ENCODE results near the gene ALDH7A1. TPM values are rescaled to one million over a fixed set of nuclear protein-coding genes. Genes with fewer than 3 reads are reported as not detected.
"Not testable (repeated sequence)": the region's sequence is repeated elsewhere in the genome, so short reads cannot be mapped to it uniquely, and the experiment has no call there.

ALDH7A1 gene
- total RNA-seq, 1 donor from 2014 or later, result 12.5 TPM

DNA sequence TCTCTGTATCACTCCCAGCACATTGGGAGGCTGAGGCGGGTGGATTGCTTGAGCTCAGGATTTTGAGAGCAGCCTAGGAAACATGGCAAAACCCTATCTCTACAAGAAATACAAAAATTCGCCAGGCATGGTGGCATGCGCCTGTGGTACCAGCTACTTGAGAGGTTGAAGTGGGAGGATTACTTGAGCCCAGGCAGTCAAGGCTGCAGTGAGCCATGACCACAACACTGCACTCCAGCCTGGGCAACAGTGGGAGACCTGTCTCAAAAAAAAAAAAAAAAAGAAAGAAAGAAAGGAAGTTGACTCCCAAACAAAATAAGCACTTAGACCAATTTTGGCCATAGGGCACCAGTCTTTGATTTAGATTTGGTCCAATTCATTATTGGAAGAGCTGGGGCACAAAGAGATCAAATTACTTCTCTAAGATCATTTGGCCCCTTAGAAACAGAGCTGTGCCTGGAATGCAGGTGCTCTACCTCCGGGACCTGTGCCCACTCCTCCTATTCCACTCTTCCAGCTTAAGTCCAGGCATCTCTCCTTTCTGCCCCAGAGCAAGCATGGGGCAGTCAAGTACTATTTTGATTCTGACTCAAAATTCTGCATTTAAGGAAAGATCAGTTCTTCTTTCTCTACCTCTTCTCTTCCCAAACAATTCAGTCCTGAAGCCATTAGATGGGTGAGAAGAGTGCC lies 59.0 kb downstream of the ALDH7A1 start:
- DNase-seq (ENCODE audit: low read depth in 2 of 2), result no peak

DNA sequence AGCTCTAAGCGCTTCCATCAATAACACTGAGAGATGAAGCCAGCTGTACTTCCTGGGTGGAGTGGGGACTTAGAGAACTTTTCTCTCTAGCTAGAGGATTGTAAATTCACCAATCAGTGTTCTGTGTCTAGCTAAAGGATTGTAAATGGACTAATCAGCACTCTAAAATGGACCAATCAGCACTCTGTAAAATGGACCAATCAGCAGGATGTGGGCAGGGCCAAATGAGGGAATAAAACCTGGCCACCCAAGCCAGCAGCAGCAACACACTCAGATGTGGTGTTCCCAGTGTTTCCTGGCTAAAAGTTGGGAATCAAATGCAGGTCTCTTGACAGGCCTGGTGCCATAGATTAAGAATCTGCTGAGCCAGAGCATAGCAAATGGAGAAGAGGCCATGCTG lies 60.5 kb downstream of the ALDH7A1 start:
- no peak for DNase-seq (ENCODE audit: low read depth in 2 of 2)

GRCh38 chr5:126531543-126532120 lies 63.4 kb downstream of the ALDH7A1 start:
- no peak for DNase-seq (ENCODE audit: low read depth in 2 of 2)

- no peak for DNase-seq (ENCODE audit: low read depth in 2 of 2)
Measured at GRCh38 chr5:126527892-126528291, 67.1 kb downstream of the ALDH7A1 start.

DNA sequence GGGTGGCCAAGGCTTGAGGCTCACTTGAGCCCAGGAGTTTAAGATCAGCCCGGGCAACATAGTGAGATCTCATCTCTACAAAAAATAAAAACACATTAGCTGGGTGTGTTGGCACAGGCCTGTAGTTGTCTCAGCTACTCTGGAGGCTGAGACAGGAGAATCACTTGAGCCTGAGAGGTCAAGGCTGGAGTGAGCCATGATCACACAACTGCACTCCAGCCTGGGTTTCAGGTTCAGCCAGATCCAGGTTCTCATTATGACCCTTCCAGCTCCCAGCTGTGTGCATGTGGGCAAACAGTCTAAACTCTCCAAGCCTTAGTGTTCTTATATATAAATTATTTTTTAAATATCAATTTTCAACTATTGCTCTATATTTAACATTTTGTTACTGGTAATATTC lies 67.9 kb downstream of the ALDH7A1 start:
- DNase-seq (ENCODE audit: low read depth in 2 of 2), result no peak

- no peak for DNase-seq (ENCODE audit: low read depth in 2 of 2)
Measured at GRCh38 chr5:126526493-126526892, 68.5 kb downstream of the ALDH7A1 start.

GRCh38 chr5:126525630-126526245 lies 69.3 kb downstream of the ALDH7A1 start:
- DNase-seq (ENCODE audit: low read depth in 2 of 2), result peak; percentile 33 to 68

- DNase-seq (ENCODE audit: low read depth in 2 of 2), result no peak
Measured at GRCh38 chr5:126523818-126524510, 71.1 kb downstream of the ALDH7A1 start.

DNA sequence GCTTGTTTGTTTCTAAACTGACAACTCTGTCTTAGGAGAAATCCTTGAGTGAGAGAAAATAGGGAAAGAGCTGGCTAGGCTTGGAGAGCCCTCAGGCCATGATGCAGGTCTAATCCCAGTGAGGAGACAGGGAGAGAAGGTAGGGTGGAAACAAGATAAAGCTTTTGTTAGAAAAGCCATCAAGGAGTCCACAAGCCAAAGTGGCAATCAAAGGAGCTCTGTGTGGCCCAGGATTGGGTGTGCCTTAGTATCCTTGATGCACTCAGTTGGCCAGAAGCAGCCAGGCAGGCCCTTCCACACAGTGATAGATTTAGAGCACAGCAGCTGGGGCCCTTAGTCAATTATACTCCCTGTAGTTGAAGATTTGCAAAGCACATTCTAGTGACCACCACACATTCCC lies 73.9 kb downstream of the ALDH7A1 start:
- DNase-seq (ENCODE audit: low read depth in 2 of 2), result no peak

DNA sequence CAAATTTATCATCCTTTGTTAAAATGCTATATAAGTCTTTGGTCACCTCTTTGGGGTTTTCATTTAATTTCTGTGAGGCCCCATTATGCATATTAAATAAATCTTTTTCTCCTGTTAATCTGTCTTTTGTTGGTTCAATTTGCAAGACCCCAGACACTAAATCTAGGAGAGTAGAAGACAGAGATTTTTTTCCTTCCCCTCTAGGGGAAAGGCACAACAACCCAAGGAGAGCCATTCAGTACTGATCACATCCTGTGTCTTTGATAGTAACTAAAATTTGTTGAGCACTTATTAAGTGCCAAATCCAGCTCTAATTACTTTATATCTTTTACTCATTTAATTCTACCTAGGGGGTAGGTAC lies 74.4 kb downstream of the ALDH7A1 start:
- DNase-seq (ENCODE audit: low read depth in 2 of 2), result no peak

DNA sequence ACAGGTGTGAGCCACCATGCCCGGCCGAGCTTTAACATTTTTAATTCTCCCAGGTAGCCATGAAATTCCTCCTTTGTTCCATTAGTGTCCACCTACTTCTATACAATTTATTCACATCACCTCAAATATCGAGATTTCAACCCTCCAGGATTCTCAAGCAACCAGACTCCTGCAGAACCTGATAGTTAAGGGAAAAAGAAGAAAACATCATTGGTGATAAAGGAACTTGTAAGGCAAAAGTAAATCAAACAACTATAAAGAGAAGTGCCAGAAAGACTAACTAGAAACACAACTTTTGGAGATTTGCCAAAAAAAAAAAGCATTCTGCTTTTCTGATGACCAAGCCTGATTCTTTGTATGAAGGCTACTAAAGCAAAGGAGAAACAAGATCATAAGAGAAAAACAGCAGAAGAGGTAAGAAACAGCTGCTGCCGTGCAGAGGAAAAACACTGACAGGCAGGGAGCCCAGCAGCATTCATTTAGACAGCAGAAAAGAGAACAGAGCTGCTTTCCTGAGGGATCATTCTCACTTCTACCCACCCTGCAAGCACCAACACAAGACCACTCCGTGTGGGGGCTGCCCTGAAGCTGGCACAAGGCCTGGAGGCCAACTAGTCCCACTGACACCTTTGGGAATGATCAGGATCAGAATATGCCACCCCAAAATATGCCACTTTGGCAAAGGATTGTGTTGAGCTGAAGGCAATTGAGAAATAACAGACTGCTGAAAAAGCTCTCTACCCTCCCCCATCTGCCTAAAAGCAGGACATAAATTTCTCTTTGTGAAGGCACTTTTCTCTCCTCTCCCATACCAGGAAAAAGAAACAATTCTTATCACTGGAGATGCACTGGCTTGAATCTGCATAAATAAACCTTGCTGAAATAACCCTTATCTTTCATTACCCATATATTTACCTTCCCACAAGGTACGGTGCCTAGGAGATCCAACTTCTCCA lies 75.1 kb downstream of the ALDH7A1 start:
- DNase-seq (ENCODE audit: low read depth in 2 of 2), result peak in 1 of 2 donors; percentile 8

DNA sequence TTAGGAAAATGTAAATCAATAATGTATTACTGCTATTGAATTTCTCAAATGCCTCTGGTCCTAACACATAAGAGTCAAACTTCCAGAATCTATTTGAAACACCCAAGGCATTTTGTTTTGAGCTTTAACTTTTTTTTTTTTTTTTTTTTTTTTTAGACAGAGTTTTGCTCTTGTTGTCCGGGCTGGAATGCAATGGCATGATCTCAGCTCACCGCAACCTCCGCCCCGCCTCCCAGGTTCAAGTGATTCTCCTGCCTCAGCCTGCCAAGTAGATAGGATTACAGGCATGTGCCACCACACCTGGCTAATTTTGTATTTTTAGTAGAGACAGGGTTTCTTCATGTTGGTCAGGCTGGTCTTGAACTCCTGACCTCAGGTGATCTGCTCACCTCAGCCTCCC lies 75.8 kb downstream of the ALDH7A1 start:
- DNase-seq (ENCODE audit: low read depth in 2 of 2), result not testable (repeated sequence)

- no peak for DNase-seq (ENCODE audit: low read depth in 2 of 2)
Measured at GRCh38 chr5:126516852-126517251, 78.2 kb downstream of the ALDH7A1 start.

DNA sequence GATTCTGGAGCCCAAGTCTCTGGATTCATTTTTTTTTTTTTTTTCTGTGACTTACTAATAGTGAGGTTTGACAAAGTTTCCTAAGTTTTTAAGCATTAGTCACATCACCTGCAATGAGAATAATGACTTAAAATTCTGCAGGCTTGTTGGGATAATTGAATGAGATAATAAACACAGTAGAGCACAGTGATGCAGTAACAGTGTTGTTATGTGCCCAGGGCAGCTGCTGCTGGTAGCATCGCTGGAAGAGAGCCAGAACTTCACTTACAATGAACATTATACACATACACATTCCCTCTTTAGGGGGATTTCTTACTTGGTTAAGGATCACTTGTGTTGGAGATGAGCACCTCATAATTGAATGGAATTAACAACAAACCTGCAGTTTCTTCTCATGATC lies 78.9 kb downstream of the ALDH7A1 start:
- DNase-seq (ENCODE audit: low read depth in 2 of 2), result peak in 1 of 2 donors; percentile 17

GRCh38 chr5:126515337-126515736 lies 79.7 kb downstream of the ALDH7A1 start:
- DNase-seq (ENCODE audit: low read depth in 2 of 2), result no peak

DNA sequence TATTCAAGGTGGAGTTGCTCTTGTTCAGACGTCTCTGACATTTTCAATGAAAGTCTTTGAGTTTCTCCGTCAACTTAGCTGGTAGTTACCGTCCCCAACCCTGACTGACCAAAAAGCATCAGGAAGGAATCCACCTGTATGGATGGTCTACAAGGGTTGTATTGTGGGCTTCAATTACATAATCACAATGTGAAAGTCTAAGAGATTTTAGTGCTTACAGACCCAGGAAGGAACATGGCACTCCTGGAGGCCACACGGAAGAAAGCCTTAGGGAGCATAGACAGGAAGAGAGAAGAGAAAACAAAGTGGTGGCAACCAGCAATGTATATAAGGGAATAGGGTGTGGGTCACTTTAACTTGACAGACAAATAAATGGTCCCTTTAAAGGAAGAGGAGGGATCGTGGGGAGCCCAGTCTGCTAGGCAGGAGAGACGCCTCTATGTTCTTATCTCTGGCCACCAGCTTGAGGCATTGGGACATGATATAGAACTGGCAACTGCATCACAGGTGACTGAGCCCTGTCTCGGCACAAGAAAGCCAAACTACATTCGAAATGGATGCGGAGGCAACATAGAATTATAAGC lies 80.4 kb downstream of the ALDH7A1 start:
- no peak for DNase-seq (ENCODE audit: low read depth in 2 of 2)

- DNase-seq (ENCODE audit: low read depth in 2 of 2), result peak in 1 of 2 donors; percentile 22
Measured at GRCh38 chr5:126514131-126514557, 80.9 kb downstream of the ALDH7A1 start.

DNA sequence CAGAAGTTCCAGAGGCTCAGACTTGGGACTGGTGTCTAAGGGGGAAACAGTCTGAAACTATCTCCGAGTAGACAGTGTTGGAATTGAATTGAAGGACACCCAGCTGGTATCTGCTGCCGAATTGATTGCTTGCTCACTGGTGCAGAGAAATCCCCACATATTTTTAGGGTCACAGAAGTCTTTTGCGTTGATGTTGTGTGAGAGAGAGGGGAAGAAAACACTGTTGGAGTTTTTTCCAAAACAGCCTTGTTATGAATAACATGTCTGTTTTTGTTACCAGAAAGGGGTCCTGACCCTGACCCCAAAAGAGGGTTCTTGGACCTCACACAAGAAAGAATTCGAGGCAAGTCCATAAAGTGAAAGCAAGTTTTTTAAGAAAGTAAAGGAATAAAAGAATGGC lies 81.3 kb downstream of the ALDH7A1 start:
- DNase-seq (ENCODE audit: low read depth in 2 of 2), result no peak

- no peak for DNase-seq (ENCODE audit: low read depth in 2 of 2)
Measured at GRCh38 chr5:126513302-126513701, 81.7 kb downstream of the ALDH7A1 start.

- no peak for DNase-seq (ENCODE audit: low read depth in 2 of 2)
Measured at GRCh38 chr5:126512451-126512850, 82.6 kb downstream of the ALDH7A1 start.

- DNase-seq (ENCODE audit: low read depth in 2 of 2), result no peak
Measured at GRCh38 chr5:126511961-126512360, 83.1 kb downstream of the ALDH7A1 start.

Measured in lung microvascular endothelial cell (primary cell).